ENCODE results near the gene HECTD1. TPM values are rescaled to one million over a fixed set of nuclear protein-coding genes. Genes with fewer than 3 reads are reported as not detected.
"Not testable (repeated sequence)": the region's sequence is repeated elsewhere in the genome, so short reads cannot be mapped to it uniquely, and the experiment has no call there.

Gene HECTD1
- total and polyA plus RNA-seq, 9 of the 15 experiments (the other 6 are each of a cell fraction or from before 2014, with no cell fraction given), result 27.9 to 111 (median 78.1) TPM

- CTCF ChIA-PET (ENCODE audit: low intra/inter-chr PET ratio), result no interaction called here
- H3K9me3 ChIP-seq (replicated peaks; ENCODE audit: control insufficient read depth, insufficient read depth, low read depth, low read length), result no peaks in the 10 kb centered on the region
- intact Hi-C loops (cut with micrococcal nuclease), result no loop called here
- TF ChIP-seq ZNF12 (CRISPR knock-in tag; IDR thresholded peaks at IDR 0.05) (no peak), SMAD1 (IDR thresholded peaks at IDR 0.05; ENCODE audit: low read depth, low read length, partially characterized antibody) (no peak), MYNN (IDR thresholded peaks at IDR 0.05) (no peak), MYNN (CRISPR knock-in tag; IDR thresholded peaks at IDR 0.05) (no peak), NONO (IDR thresholded peaks at IDR 0.05; ENCODE audit: low read depth in 2 of 2, low read length in 1 of 2) (no peak), BHLHE40 (IDR thresholded peaks at IDR 0.05; ENCODE audit: low read length) (no peak), ZNF696 (CRISPR knock-in tag; conservative IDR thresholded peaks at IDR 0.05) (no peak), ZC3H8 (IDR thresholded peaks at IDR 0.05) (no peak), SMARCB1 (IDR thresholded peaks at IDR 0.05; ENCODE audit: insufficient read length, low read depth) (no peak), SOX6 (IDR thresholded peaks at IDR 0.05) (no peak), ZBTB7A (IDR thresholded peaks at IDR 0.05; ENCODE audit: borderline replicate concordance, control insufficient read depth, low read depth, low read length) (no peak), ZSCAN32 (CRISPR knock-in tag; IDR thresholded peaks at IDR 0.05) (no peak)
- no peak overlapping the region for H2AFZ ChIP-seq (ENCODE audit: low read depth, low read length)
- DNase-seq (ENCODE audit: extremely low read depth in 1 of 4, low spot score in 3 of 4) (no peak), FAIRE-seq (no peak), ATAC-seq (no peak)
- H3K27ac ChIP-seq (ENCODE audit: extremely low read depth, low read depth, low read length), result no peak overlapping the region
- in situ Hi-C loops (cut with MboI), result no loop called here
- H3K9me1 ChIP-seq (ENCODE audit: control insufficient read depth, insufficient read depth, low read length), result no peaks in the 10 kb centered on the region
- peaks cover 6% of the 10 kb centered on the region; the same call in 1 of the 2 replicates for H4K20me1 ChIP-seq (replicated peaks; ENCODE audit: control insufficient read depth, insufficient read depth, low read length)
- H3K4me3 ChIP-seq, result no peak overlapping the region
- peaks cover 0 to 25% of the 10 kb centered on the region in 2 experiments; a peak in 4 of 5 replicates for H3K4me1 ChIP-seq (replicated peaks in 1 of 2; ENCODE audit: control insufficient read depth in 2 of 2, insufficient read depth in 2 of 2, low read length in 2 of 2)
- peaks cover 92% of the 10 kb centered on the region for H3K79me2 ChIP-seq (ENCODE audit: control insufficient read depth, insufficient read depth, low read length)
- 81% methylated on average over 3 of the region's 3 CpGs for WGBS (ENCODE audit: insufficient coverage, low coverage, missing lambda C conversion rate)
- no peak overlapping the region for H3K9ac ChIP-seq (ENCODE audit: insufficient read depth in 1 of 2, low read depth in 2 of 2, low read length in 2 of 2)
- H3K27me3 ChIP-seq (ENCODE audit: control insufficient read depth in 2 of 2, insufficient read depth in 2 of 2, low read length in 2 of 2), result no peaks in the 10 kb centered on the region
- BruUV-seq (replicated peaks), result no TSS peak
- H3K4me2 ChIP-seq (ENCODE audit: insufficient read depth, low read length), result no peak overlapping the region
- H3K36me3 ChIP-seq (ENCODE audit: control insufficient read depth, insufficient read depth, low read length), result peaks cover 51% of the 10 kb centered on the region
- POLR2A ChIA-PET, result interaction anchor here (0.8 kb wide), 1 partner anchor 9 kb away, joined by 3 read pairs; no protein-coding TSS in a partner anchor
Measured at GRCh38 chr14:31194095-31194494, 13.5 kb downstream of the HECTD1 start.

GRCh38 chr14:31192544-31192943, 15.0 kb downstream of the HECTD1 start:
- BruUV-seq (replicated peaks); intact Hi-C loops (cut with micrococcal nuclease): not testable (repeated sequence)

More at GRCh38 chr14:31192544-31192943, 15.0 kb downstream of the HECTD1 start:
- CTCF ChIA-PET (ENCODE audit: low intra/inter-chr PET ratio); H3K9me3 ChIP-seq (replicated peaks; ENCODE audit: control insufficient read depth, insufficient read depth, low read depth, low read length); FAIRE-seq; H3K9me1 ChIP-seq (ENCODE audit: control insufficient read depth, insufficient read depth, low read length); POLR2A ChIA-PET; H4K20me1 ChIP-seq (replicated peaks; ENCODE audit: control insufficient read depth, insufficient read depth, low read length); H3K4me3 ChIP-seq; H3K27ac ChIP-seq (ENCODE audit: extremely low read depth, low read depth, low read length); DNase-seq (ENCODE audit: extremely low read depth in 1 of 4, low spot score in 3 of 4); H3K4me2 ChIP-seq (ENCODE audit: insufficient read depth, low read length); H3K27me3 ChIP-seq (ENCODE audit: control insufficient read depth in 2 of 2, insufficient read depth in 2 of 2, low read length in 2 of 2); H3K9ac ChIP-seq (ENCODE audit: insufficient read depth in 1 of 2, low read depth in 2 of 2, low read length in 2 of 2); in situ Hi-C loops (cut with MboI); ATAC-seq; H2AFZ ChIP-seq (ENCODE audit: low read depth, low read length): not testable (repeated sequence)
- H3K4me1 ChIP-seq (replicated peaks in 1 of 2; ENCODE audit: control insufficient read depth in 2 of 2, insufficient read depth in 2 of 2, low read length in 2 of 2), result peaks cover 0 to 13% of the 10 kb centered on the region in 2 experiments; a peak in 4 of 5 replicates
- peaks cover 90% of the 10 kb centered on the region for H3K79me2 ChIP-seq (ENCODE audit: control insufficient read depth, insufficient read depth, low read length)
- H3K36me3 ChIP-seq (ENCODE audit: control insufficient read depth, insufficient read depth, low read length), result peaks cover 39% of the 10 kb centered on the region
- WGBS (ENCODE audit: insufficient coverage, low coverage, missing lambda C conversion rate), result 85% methylated on average over 4 of the region's 8 CpGs

Measured in K562 (cell line).